RWPE1 (cell line): ENCODE results near the gene VKORC1.
A peak's percentile ranks its signal among the peaks of the same experiment; 100 is the strongest.

Experiments
- CTCF ChIA-PET: fragments of 350-600 bp; sonication (Branson Sonifier 250); formaldehyde crosslinking; extraction: SDS; loops from one replicate; lab custom pipeline; 2021; lab: Yijun Ruan, JAX
- POLR2A ChIA-PET: fragments of 400-600 bp; formaldehyde crosslinking; extraction: SDS; loops from one replicate; lab custom pipeline; 2020; ENCODE audit warnings: antibody characterized with exemption; ENCODE audit not compliant: low non-redundant PET; lab: Yijun Ruan, JAX
- DNase-seq: peaks from one replicate; pipeline ENCODE4 v3.0.0; 2012; ENCODE audit warnings: low spot score
- H3K27ac ChIP-seq: fragments of 450-650 bp; 2 replicates; pipeline ENCODE4 v1.5.1; 2017
- CTCF ChIP-seq: fragments of 450-650 bp; conservative IDR thresholded peaks from 2 replicates; pipeline ENCODE4 v1.5.1; 2017; ENCODE audit warnings: low read depth, mild to moderate bottlenecking

Gene VKORC1

GRCh38 chr16:31087481-31087880 lies 7.1 kb downstream of the VKORC1 start:
- TF ChIP-seq CTCF: no peak
- ChIA-PET POLR2A (no interaction called here), CTCF (interaction anchor here (2.5 kb wide), 1 partner anchor 102 kb away, joined by 11 read pairs; the partner anchor contains the start of gene HSD3B7)
- H3K27ac ChIP-seq: peak overlapping the region; percentile 67
- no peak for DNase-seq

- TF ChIP-seq CTCF: no peak
- POLR2A ChIA-PET: no interaction called here
- no peak for DNase-seq
- H3K27ac ChIP-seq: peak overlapping the region; percentile 67
- CTCF ChIA-PET: interaction anchor here (0.5 kb wide), 1 partner anchor 86 kb away, joined by 3 read pairs; no protein-coding TSS in a partner anchor
Observed at GRCh38 chr16:31086629-31086906, 8.0 kb downstream of the VKORC1 start.

GRCh38 chr16:31085873-31086628 lies 8.5 kb downstream of the VKORC1 start:
- CTCF ChIA-PET: interaction anchor here (0.5 kb wide), 1 partner anchor 86 kb away, joined by 3 read pairs; no protein-coding TSS in a partner anchor
- POLR2A ChIA-PET: no interaction called here
- H3K27ac ChIP-seq: peak overlapping the region; percentile 67
- TF ChIP-seq CTCF: no peak
- DNase-seq: no peak

GRCh38 chr16:31085411-31085810 lies 9.2 kb downstream of the VKORC1 start:
- no peak for TF ChIP-seq CTCF
- ChIA-PET POLR2A (no interaction called here), CTCF (no interaction called here)
- H3K27ac ChIP-seq: peak overlapping the region; percentile 67
- no peak for DNase-seq

GRCh38 chr16:31084584-31085302 lies 9.9 kb downstream of the VKORC1 start:
- no peak for TF ChIP-seq CTCF
- DNase-seq: no peak
- CTCF ChIA-PET: no interaction called here
- POLR2A ChIA-PET: interaction anchor here (1.1 kb wide), 1 partner anchor 11 kb away, joined by 3 read pairs; the partner anchor contains the start of genes ZNF646 and ZNF668
- peak overlapping the region; percentile 67 for H3K27ac ChIP-seq

GRCh38 chr16:31083981-31084380 lies 10.6 kb downstream of the VKORC1 start:
- DNase-seq: no peak

More at GRCh38 chr16:31083981-31084380, 10.6 kb downstream of the VKORC1 start:
- H3K27ac ChIP-seq: peak overlapping the region; percentile 67
- TF ChIP-seq CTCF: no peak
- ChIA-PET POLR2A (interaction anchor here (1.1 kb wide), 1 partner anchor 10 kb away, joined by 3 read pairs; the partner anchor contains the start of genes ZNF646 and ZNF668), CTCF (interaction anchor here (0.6 to 0.8 kb wide), 2 partner anchors 54 to 101 kb away, joined by 3 read pairs; no protein-coding TSS in a partner anchor)
